IMR-90 (cell line): Measurements from ENCODE around the gene EMSY.

Experiments used
- BHLHE40 ChIP-seq: fragments of 150-350 bp; IDR thresholded peaks from 2 replicates; pipeline ENCODE4 v1.6.1; 2016; ENCODE audit warnings: mild to moderate bottlenecking, low read depth, low read length
- CEBPB ChIP-seq: IDR thresholded peaks from 2 replicates; pipeline ENCODE4 v1.6.1; 2012; ENCODE audit warnings: low read depth, low read length, improper control_type of control experiment
- FOS ChIP-seq: fragments of 150-350 bp; IDR thresholded peaks from 2 replicates; pipeline ENCODE4 v1.6.1; 2016; ENCODE audit warnings: low read depth, low read length
- MAFK ChIP-seq: IDR thresholded peaks from 2 replicates; pipeline ENCODE4 v1.6.1; 2012; ENCODE audit warnings: low read depth, low read length, improper control_type of control experiment
- MAZ ChIP-seq: IDR thresholded peaks from 2 replicates; pipeline ENCODE4 v1.6.1; 2012; ENCODE audit warnings: low read depth, mild to moderate bottlenecking, low read length, improper control_type of control experiment, moderate library complexity, borderline replicate concordance
- MXI1 ChIP-seq: IDR thresholded peaks from 2 replicates; pipeline ENCODE4 v1.6.1; 2012; ENCODE audit warnings: low read depth, mild to moderate bottlenecking, low read length, moderate library complexity, borderline replicate concordance
- POLR2A ChIP-seq: IDR thresholded peaks from 2 replicates; pipeline ENCODE4 v1.6.1; 2012; ENCODE audit warnings: mild to moderate bottlenecking, low read depth, low read length
- RAD21 ChIP-seq: IDR thresholded peaks from 2 replicates; pipeline ENCODE4 v1.6.1; 2012; ENCODE audit warnings: low read length, improper control_type of control experiment
- RCOR1 ChIP-seq: IDR thresholded peaks from 2 replicates; pipeline ENCODE4 v1.6.1; 2012; ENCODE audit warnings: mild to moderate bottlenecking, low read length, improper control_type of control experiment; ENCODE audit not compliant: insufficient replicate concordance
- RFX5 ChIP-seq: IDR thresholded peaks from 2 replicates; pipeline ENCODE4 v1.8.0; 2012; ENCODE audit warnings: low read depth, mild to moderate bottlenecking, low read length, moderate library complexity
- SMC3 ChIP-seq: fragments of 150-350 bp; IDR thresholded peaks from 2 replicates; pipeline ENCODE4 v1.6.1; 2016; ENCODE audit warnings: low read depth, mild to moderate bottlenecking, antibody characterized with exemption, low read length, moderate library complexity
- TF ChIP-seq, protein P1 (sequence below): conservative IDR thresholded peaks from 2 replicates; pipeline ENCODE4 v1.5.1; 2012; ENCODE audit warnings: mild to moderate bottlenecking, low read depth, low read length, improper control_type of control experiment
- TF ChIP-seq, protein P2 (sequence below): fragments of 150-350 bp; IDR thresholded peaks from 2 replicates; pipeline ENCODE4 v1.6.1; 2017; ENCODE audit warnings: mild to moderate bottlenecking, antibody characterized with exemption, low read length, low read depth
- TF ChIP-seq, protein P3 (sequence below): fragments of 150-350 bp; IDR thresholded peaks from 2 replicates; pipeline ENCODE4 v1.6.1; 2016; ENCODE audit warnings: low read depth, mild to moderate bottlenecking, low read length, moderate library complexity, borderline replicate concordance

DNA sequence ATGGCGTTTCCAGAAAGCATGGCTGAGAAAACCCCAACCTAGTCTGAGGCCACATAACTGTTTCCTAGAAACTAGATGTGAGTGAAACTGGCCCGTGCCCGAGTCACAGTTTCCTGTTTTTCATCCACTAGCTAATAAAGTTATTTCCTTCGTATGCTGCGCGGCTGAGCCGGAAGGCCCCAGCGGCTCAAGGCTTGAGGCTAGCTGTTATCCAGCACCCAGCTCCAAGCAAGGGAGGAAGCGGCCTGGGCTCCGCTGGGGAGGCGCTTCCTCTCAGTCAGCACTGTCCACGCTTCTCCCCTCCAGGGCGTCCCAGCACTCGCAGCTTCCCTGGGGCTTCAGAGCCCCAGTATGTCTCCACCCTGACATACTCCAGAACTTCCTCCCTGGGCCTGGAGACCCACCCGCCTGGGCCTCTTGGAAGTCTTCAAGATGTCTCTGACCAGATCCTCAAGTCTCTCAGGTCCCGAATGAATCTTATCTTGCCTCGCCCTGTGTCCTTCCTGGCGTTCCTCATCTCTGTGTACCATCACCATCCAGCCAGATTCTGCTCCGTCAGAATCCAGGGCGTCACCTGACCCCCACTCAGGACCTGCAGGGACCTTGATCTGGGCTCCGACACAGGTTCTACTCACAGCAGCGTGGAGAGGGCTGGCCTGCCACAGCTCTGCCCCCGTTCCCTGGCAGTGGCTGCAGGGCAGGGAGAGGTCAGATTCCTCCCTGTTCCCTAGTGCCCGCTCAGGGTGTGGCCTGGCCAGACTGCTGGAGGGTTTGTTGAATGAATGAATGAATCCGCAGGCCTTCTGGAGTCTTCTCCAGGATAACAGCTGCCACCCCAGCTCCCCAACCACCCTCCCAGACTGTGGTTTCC is 143.9 kb downstream of the EMSY start:
- TF ChIP-seq, protein P1, sequence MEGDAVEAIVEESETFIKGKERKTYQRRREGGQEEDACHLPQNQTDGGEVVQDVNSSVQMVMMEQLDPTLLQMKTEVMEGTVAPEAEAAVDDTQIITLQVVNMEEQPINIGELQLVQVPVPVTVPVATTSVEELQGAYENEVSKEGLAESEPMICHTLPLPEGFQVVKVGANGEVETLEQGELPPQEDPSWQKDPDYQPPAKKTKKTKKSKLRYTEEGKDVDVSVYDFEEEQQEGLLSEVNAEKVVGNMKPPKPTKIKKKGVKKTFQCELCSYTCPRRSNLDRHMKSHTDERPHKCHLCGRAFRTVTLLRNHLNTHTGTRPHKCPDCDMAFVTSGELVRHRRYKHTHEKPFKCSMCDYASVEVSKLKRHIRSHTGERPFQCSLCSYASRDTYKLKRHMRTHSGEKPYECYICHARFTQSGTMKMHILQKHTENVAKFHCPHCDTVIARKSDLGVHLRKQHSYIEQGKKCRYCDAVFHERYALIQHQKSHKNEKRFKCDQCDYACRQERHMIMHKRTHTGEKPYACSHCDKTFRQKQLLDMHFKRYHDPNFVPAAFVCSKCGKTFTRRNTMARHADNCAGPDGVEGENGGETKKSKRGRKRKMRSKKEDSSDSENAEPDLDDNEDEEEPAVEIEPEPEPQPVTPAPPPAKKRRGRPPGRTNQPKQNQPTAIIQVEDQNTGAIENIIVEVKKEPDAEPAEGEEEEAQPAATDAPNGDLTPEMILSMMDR, result no peak
- TF ChIP-seq POLR2A (no peak), RFX5 (no peak), CEBPB (no peak), RAD21 (no peak), FOS (no peak), MXI1 (no peak), SMC3 (no peak), MAFK (no peak), BHLHE40 (no peak), MAZ (no peak), RCOR1 (no peak)
- TF ChIP-seq, protein P2, sequence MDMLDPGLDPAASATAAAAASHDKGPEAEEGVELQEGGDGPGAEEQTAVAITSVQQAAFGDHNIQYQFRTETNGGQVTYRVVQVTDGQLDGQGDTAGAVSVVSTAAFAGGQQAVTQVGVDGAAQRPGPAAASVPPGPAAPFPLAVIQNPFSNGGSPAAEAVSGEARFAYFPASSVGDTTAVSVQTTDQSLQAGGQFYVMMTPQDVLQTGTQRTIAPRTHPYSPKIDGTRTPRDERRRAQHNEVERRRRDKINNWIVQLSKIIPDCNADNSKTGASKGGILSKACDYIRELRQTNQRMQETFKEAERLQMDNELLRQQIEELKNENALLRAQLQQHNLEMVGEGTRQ, result no peak
- TF ChIP-seq, protein P3, sequence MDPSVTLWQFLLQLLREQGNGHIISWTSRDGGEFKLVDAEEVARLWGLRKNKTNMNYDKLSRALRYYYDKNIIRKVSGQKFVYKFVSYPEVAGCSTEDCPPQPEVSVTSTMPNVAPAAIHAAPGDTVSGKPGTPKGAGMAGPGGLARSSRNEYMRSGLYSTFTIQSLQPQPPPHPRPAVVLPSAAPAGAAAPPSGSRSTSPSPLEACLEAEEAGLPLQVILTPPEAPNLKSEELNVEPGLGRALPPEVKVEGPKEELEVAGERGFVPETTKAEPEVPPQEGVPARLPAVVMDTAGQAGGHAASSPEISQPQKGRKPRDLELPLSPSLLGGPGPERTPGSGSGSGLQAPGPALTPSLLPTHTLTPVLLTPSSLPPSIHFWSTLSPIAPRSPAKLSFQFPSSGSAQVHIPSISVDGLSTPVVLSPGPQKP, result no peak
